SK-N-SH treated with all-trans-retinoic acid at 6 μM for 48 hours (cell line): ENCODE data around the gene RRH.

Experiments
- ATAC-seq: fragments of 200-7000 bp; cut with Tn5 transposase; 3 replicates; pipeline ENCODE4 v1.9.1; 2020; ENCODE audit warnings: mild to moderate bottlenecking, moderate library complexity
- ARNTL ChIP-seq: fragments of 450-650 bp; formaldehyde crosslinking; IDR thresholded peaks from 2 replicates; pipeline ENCODE4 v1.5.0; 2020; ENCODE audit warnings: low read depth, mild to moderate bottlenecking, moderate library complexity, borderline replicate concordance
- BACH2 ChIP-seq: fragments of 250-450 bp; sonication (Bioruptor Pico); IDR thresholded peaks from 2 replicates; pipeline ENCODE4 v1.9.0; 2021; ENCODE audit warnings: mild to moderate bottlenecking, borderline replicate concordance
- CREB5 ChIP-seq: fragments of 250-450 bp; sonication (Bioruptor Pico); IDR thresholded peaks from 2 replicates; pipeline ENCODE4 v1.5.1; 2020; ENCODE audit warnings: low read depth, mild to moderate bottlenecking, moderate library complexity
- CSDC2 ChIP-seq: fragments of 250-450 bp; sonication (Bioruptor Pico); IDR thresholded peaks from 2 replicates; pipeline ENCODE4 v1.5.0; 2020; ENCODE audit warnings: mild to moderate bottlenecking, moderate library complexity
- ESRRG ChIP-seq: fragments of 250-450 bp; sonication (Bioruptor Pico); IDR thresholded peaks from 2 replicates; pipeline ENCODE4 v1.6.1; 2021; ENCODE audit warnings: mild to moderate bottlenecking
- ISL1 ChIP-seq: fragments of 250-450 bp; sonication (Bioruptor Pico); IDR thresholded peaks from 2 replicates; pipeline ENCODE4 v2.1.2; 2022; ENCODE audit warnings: mild to moderate bottlenecking, moderate library complexity
- OSR1 ChIP-seq: fragments of 250-450 bp; sonication (Bioruptor Pico); IDR thresholded peaks from 2 replicates; pipeline ENCODE4 v1.8.0; 2022; ENCODE audit warnings: moderate library complexity, mild to moderate bottlenecking, inconsistent platforms
- PATZ1 ChIP-seq: fragments of 250-450 bp; sonication (Bioruptor Pico); IDR thresholded peaks from 2 replicates; pipeline ENCODE4 v1.8.0; 2020; ENCODE audit warnings: mild to moderate bottlenecking, moderate library complexity, borderline replicate concordance
- POU6F1 ChIP-seq: fragments of 250-450 bp; sonication (Bioruptor Pico); IDR thresholded peaks from 2 replicates; pipeline ENCODE4 v1.8.0; 2021; ENCODE audit warnings: low read depth, mild to moderate bottlenecking, moderate library complexity, borderline replicate concordance
- SNAI2 ChIP-seq: fragments of 250-450 bp; sonication (Bioruptor Pico); IDR thresholded peaks from 2 replicates; pipeline ENCODE4 v1.5.0; 2020; ENCODE audit warnings: mild to moderate bottlenecking, moderate library complexity
- TCF4 ChIP-seq: fragments of 250-450 bp; sonication (Bioruptor Pico); IDR thresholded peaks from 2 replicates; pipeline ENCODE4 v1.8.0; 2021; ENCODE audit warnings: mild to moderate bottlenecking, moderate library complexity, borderline replicate concordance
- TOX ChIP-seq: fragments of 250-450 bp; sonication (Bioruptor Pico); IDR thresholded peaks from 2 replicates; pipeline ENCODE4 v1.8.0; 2021; ENCODE audit warnings: mild to moderate bottlenecking, moderate library complexity, borderline replicate concordance
- TSHZ2 ChIP-seq: fragments of 250-450 bp; sonication (Bioruptor Pico); IDR thresholded peaks from 2 replicates; pipeline ENCODE4 v1.5.0; 2020; ENCODE audit warnings: mild to moderate bottlenecking, moderate library complexity
- ZC3H10 ChIP-seq: fragments of 250-450 bp; sonication (Bioruptor Pico); IDR thresholded peaks from 2 replicates; pipeline ENCODE4 v1.5.1; 2021; ENCODE audit warnings: mild to moderate bottlenecking, moderate library complexity
- ZFP3 ChIP-seq: fragments of 250-450 bp; sonication (Bioruptor Pico); IDR thresholded peaks from 2 replicates; pipeline ENCODE4 v1.5.0; 2020; ENCODE audit warnings: mild to moderate bottlenecking, moderate library complexity
- ZFP30 ChIP-seq: fragments of 450-650 bp; formaldehyde crosslinking; IDR thresholded peaks from 2 replicates; pipeline ENCODE4 v1.5.0; 2022; ENCODE audit warnings: mild to moderate bottlenecking, moderate library complexity
- ZNF565 ChIP-seq: fragments of 450-650 bp; formaldehyde crosslinking; conservative IDR thresholded peaks from 2 replicates; pipeline ENCODE4 v1.5.0; 2020; ENCODE audit warnings: low read depth, mild to moderate bottlenecking, moderate library complexity
- ZNF70 ChIP-seq: fragments of 450-650 bp; formaldehyde crosslinking; IDR thresholded peaks from 2 replicates; pipeline ENCODE4 v1.5.0; 2020; ENCODE audit warnings: mild to moderate bottlenecking, moderate library complexity
- ZNF8 ChIP-seq: fragments of 450-650 bp; formaldehyde crosslinking; IDR thresholded peaks from 2 replicates; pipeline ENCODE4 v1.5.0; 2020; ENCODE audit warnings: mild to moderate bottlenecking, moderate library complexity

RRH gene

GRCh38 chr4:109878355-109878754 is 50.6 kb downstream of the RRH start:
- ATAC-seq, result no peak
- TF ChIP-seq ZNF565 (no peak), ZNF8 (CRISPR knock-in tag) (no peak), ZFP30 (CRISPR knock-in tag) (no peak)
- TF ChIP-seq, all 23 proteins: peak for 0

GRCh38 chr4:109879081-109879480 is 51.3 kb downstream of the RRH start:
- no peak for ATAC-seq

GRCh38 chr4:109879636-109880314 is 52.0 kb downstream of the RRH start:
- ATAC-seq, result no peak
- no peak for TF ChIP-seq ZNF70
- TF ChIP-seq ISL1 (CRISPR knock-in tag), result no peak
- TF ChIP-seq ZFP30 (CRISPR knock-in tag), result no peak
- TF ChIP-seq ZFP3, result no peak
- TF ChIP-seq OSR1, result no peak
- no peak for TF ChIP-seq ZNF565
- TF ChIP-seq CSDC2 (CRISPR knock-in tag), result no peak

More at GRCh38 chr4:109879081-109879480, 51.3 kb downstream of the RRH start:
- no peak for TF ChIP-seq ZC3H10 (CRISPR knock-in tag)
- TF ChIP-seq CSDC2 (CRISPR knock-in tag), result no peak
- no peak for TF ChIP-seq POU6F1 (CRISPR knock-in tag)
- TF ChIP-seq ISL1 (CRISPR knock-in tag), result no peak
- no peak for TF ChIP-seq TCF4 (CRISPR knock-in tag)
- no peak for TF ChIP-seq SNAI2 (CRISPR knock-in tag)
- no peak for TF ChIP-seq ZFP30 (CRISPR knock-in tag)
- no peak for TF ChIP-seq CREB5 (CRISPR knock-in tag)
- TF ChIP-seq ZNF8 (CRISPR knock-in tag), result no peak
- no peak for TF ChIP-seq BACH2
- TF ChIP-seq TSHZ2 (CRISPR knock-in tag), result no peak
- TF ChIP-seq ZFP3, result no peak
- TF ChIP-seq OSR1, result no peak
- TF ChIP-seq ZNF70, result no peak

GRCh38 chr4:109886303-109886702 is 58.5 kb downstream of the RRH start:
- no peak for ATAC-seq

GRCh38 chr4:109887071-109887470 is 59.3 kb downstream of the RRH start:
- no peak for ATAC-seq
- TF ChIP-seq ZFP30 (CRISPR knock-in tag) (no peak), ZNF565 (no peak), BACH2 (no peak), ZC3H10 (CRISPR knock-in tag) (no peak), OSR1 (no peak), ARNTL (CRISPR knock-in tag) (no peak), TSHZ2 (CRISPR knock-in tag) (no peak), TOX (no peak), ZNF8 (CRISPR knock-in tag) (no peak), ESRRG (CRISPR knock-in tag) (no peak), ZNF70 (no peak), TCF4 (CRISPR knock-in tag) (no peak)

More at GRCh38 chr4:109886303-109886702, 58.5 kb downstream of the RRH start:
- TF ChIP-seq PATZ1 (CRISPR knock-in tag), result no peak
- TF ChIP-seq ZFP3, result no peak
